ENCODE results near the gene TBX20. TPM values are rescaled to one million over a fixed set of nuclear protein-coding genes. Genes with fewer than 3 reads are reported as not detected.

TBX20 gene
- total RNA-seq, 2 experiments from 2014 or later = 0.17 TPM; not detected in 1

DNA sequence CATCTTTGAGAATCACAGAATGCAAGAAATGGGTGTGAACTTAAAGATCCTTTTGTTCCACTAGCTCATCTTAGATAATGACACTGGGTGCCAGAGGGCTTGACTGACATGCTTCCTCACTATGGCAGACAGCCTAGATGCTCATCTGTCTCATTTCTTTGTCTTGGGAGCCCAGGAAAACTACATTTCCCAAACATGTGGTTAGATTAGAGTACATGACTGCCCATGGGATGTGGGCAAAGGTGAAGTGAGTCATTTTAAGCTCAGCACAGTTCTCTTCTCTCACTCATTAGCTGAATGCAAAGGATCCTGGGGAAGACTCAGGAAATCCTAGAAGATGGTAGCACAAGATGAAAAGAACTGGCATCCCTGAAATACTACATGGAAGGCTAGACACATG lies 32.5 kb upstream of the TBX20 start:
- POLR2A ChIA-PET = no interaction called here
- H3K27me3 Mint-ChIP-seq = peaks cover 41% of the 10 kb centered on the region
- no peaks in the 10 kb centered on the region for H3K4me1 Mint-ChIP-seq (ENCODE audit: low read depth)
- H3K4me3 ChIP-seq (ENCODE audit: low read length) = no peak overlapping the region
- no peak overlapping the region for H3K4me3 Mint-ChIP-seq
- H3K4me1 ChIP-seq (ENCODE audit: insufficient read depth, low read length) = no peaks in the 10 kb centered on the region
- H3K27ac Mint-ChIP-seq = no peak overlapping the region
- DNase-seq (no peak), ATAC-seq (ENCODE audit: poor library complexity) (no peak)
- H3K36me3 Mint-ChIP-seq (ENCODE audit: low read depth) = no peaks in the 10 kb centered on the region
- intact Hi-C loops (cut with DNase I, micrococcal nuclease) = no loop called here
- TF ChIP-seq, protein P1, sequence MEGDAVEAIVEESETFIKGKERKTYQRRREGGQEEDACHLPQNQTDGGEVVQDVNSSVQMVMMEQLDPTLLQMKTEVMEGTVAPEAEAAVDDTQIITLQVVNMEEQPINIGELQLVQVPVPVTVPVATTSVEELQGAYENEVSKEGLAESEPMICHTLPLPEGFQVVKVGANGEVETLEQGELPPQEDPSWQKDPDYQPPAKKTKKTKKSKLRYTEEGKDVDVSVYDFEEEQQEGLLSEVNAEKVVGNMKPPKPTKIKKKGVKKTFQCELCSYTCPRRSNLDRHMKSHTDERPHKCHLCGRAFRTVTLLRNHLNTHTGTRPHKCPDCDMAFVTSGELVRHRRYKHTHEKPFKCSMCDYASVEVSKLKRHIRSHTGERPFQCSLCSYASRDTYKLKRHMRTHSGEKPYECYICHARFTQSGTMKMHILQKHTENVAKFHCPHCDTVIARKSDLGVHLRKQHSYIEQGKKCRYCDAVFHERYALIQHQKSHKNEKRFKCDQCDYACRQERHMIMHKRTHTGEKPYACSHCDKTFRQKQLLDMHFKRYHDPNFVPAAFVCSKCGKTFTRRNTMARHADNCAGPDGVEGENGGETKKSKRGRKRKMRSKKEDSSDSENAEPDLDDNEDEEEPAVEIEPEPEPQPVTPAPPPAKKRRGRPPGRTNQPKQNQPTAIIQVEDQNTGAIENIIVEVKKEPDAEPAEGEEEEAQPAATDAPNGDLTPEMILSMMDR (IDR thresholded peaks at IDR 0.05) = no peak
- H3K9me3 Mint-ChIP-seq = peaks cover 5% of the 10 kb centered on the region
- no peaks in the 10 kb centered on the region for H3K36me3 ChIP-seq (ENCODE audit: insufficient read depth, low read length)
- H3K9me3 ChIP-seq (ENCODE audit: control insufficient read depth in 1 of 2, insufficient read depth in 1 of 2, low read length in 2 of 2) = peaks cover 0 to 6% of the 10 kb centered on the region in 2 experiments
- H3K27me3 ChIP-seq (ENCODE audit: control insufficient read depth in 1 of 2, insufficient read depth in 2 of 2, low read length in 2 of 2) = no peaks in the 10 kb centered on the region
- H3K27ac ChIP-seq (ENCODE audit: low read depth in 1 of 2, low read length in 2 of 2) = no peak overlapping the region
- CTCF ChIA-PET = no interaction called here

DNA sequence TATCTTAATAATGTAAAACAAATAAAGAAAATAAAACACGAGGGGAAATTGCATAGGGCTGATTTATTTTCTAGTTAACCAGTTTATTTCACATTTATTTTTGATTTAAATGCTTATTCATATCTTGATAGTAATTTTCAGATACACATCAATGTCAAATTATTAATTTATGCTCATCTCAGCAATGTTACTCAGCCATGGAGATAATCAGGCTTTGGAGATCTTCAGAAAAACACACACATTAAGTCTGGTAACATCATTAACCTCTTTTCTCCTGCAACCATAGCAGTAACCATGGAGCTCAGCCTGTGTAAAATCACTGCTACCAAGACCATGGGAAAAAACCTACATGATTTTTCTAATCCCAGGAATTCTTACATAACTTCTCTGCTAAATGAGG lies 31.9 kb upstream of the TBX20 start:
- DNase-seq (no peak), ATAC-seq (ENCODE audit: poor library complexity) (no peak)
- Mint-ChIP-seq H3K4me3 (no peak overlapping the region), H3K27me3 (peaks cover 47% of the 10 kb centered on the region), H3K9me3 (peaks cover 5% of the 10 kb centered on the region), H3K36me3 (ENCODE audit: low read depth) (no peaks in the 10 kb centered on the region), H3K27ac (no peak overlapping the region), H3K4me1 (ENCODE audit: low read depth) (no peaks in the 10 kb centered on the region)
- CTCF ChIA-PET = no interaction called here
- no peaks in the 10 kb centered on the region for H3K4me1 ChIP-seq (ENCODE audit: insufficient read depth, low read length)
- intact Hi-C loops (cut with DNase I, micrococcal nuclease) = no loop called here
- H3K9me3 ChIP-seq (ENCODE audit: control insufficient read depth in 1 of 2, insufficient read depth in 1 of 2, low read length in 2 of 2) = peaks cover 0 to 6% of the 10 kb centered on the region in 2 experiments
- no peak overlapping the region for H3K4me3 ChIP-seq (ENCODE audit: low read length)
- no peak overlapping the region for H3K27ac ChIP-seq (ENCODE audit: low read depth in 1 of 2, low read length in 2 of 2)
- no peaks in the 10 kb centered on the region for H3K36me3 ChIP-seq (ENCODE audit: insufficient read depth, low read length)
- TF ChIP-seq, protein P1 (IDR thresholded peaks at IDR 0.05) = no peak
- no peaks in the 10 kb centered on the region for H3K27me3 ChIP-seq (ENCODE audit: control insufficient read depth in 1 of 2, insufficient read depth in 2 of 2, low read length in 2 of 2)
- POLR2A ChIA-PET = no interaction called here

DNA sequence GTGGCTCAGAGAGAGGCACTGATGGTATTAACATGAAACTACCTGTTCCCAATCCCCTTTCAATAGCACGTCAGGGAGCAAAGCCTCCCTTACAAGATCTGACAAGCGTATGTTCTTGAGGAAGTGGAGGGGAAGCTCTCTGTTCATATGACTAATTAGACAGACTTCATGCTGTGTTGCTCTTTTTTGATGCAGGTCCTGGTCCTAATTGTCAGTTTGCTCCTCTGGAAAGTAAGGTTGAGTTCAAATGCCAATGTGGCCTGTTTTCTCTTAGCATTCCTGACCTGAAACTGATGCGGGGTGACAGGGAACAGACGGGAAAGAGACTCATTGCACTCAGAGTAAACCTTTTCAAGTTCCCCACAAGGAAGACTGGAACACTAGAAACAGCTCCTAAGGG lies 27.0 kb upstream of the TBX20 start:
- H3K27me3 ChIP-seq (ENCODE audit: control insufficient read depth in 1 of 2, insufficient read depth in 2 of 2, low read length in 2 of 2) = peaks cover 3 to 6% of the 10 kb centered on the region in 2 experiments
- POLR2A ChIA-PET = no interaction called here
- intact Hi-C loops (cut with DNase I, micrococcal nuclease) = no loop called here
- Mint-ChIP-seq H3K9me3 (no peaks in the 10 kb centered on the region), H3K4me3 (no peak overlapping the region), H3K27me3 (peaks cover 45% of the 10 kb centered on the region), H3K27ac (no peak overlapping the region), H3K36me3 (ENCODE audit: low read depth) (no peaks in the 10 kb centered on the region), H3K4me1 (ENCODE audit: low read depth) (no peaks in the 10 kb centered on the region)
- H3K9me3 ChIP-seq (ENCODE audit: control insufficient read depth in 1 of 2, insufficient read depth in 1 of 2, low read length in 2 of 2) = no peaks in the 10 kb centered on the region
- no peak for ATAC-seq (ENCODE audit: poor library complexity)
- TF ChIP-seq, protein P1 (IDR thresholded peaks at IDR 0.05) = no peak
- H3K4me3 ChIP-seq (ENCODE audit: low read length) = no peak overlapping the region
- no peaks in the 10 kb centered on the region for H3K36me3 ChIP-seq (ENCODE audit: insufficient read depth, low read length)
- CTCF ChIA-PET = no interaction called here
- no peak overlapping the region for H3K27ac ChIP-seq (ENCODE audit: low read depth in 1 of 2, low read length in 2 of 2)
- no peaks in the 10 kb centered on the region for H3K4me1 ChIP-seq (ENCODE audit: insufficient read depth, low read length)
- DNase-seq = no peak
